Suprapubic skin (tissue), 4 donors: ENCODE data around the gene CMYA5.

Experiments used
- EP300 ChIP-seq: sonication (generic); formaldehyde crosslinking; IDR thresholded peaks from one replicate; pipeline ENCODE4 v1.6.1; 2017; ENCODE audit warnings: antibody characterized with exemption
- POLR2A ChIP-seq, 2 donors: fragments of 450-650 bp; IDR thresholded peaks; one replicate each; pipeline ENCODE4 v1.6.1; 2017; ENCODE audit warnings: antibody characterized with exemption in 2 of 2, mild to moderate bottlenecking in 2 of 2, moderate library complexity in 2 of 2
- POLR2AphosphoS5 ChIP-seq, 3 donors: sonication (generic); formaldehyde crosslinking; IDR thresholded peaks; one replicate each; pipeline ENCODE4 v1.6.1; 2017; ENCODE audit warnings: antibody characterized with exemption in 3 of 3
- TF ChIP-seq, protein P1 (sequence below), 2 donors: fragments of 200-600 bp in 1 of 2; fragments of 450-650 bp in 1 of 2; sonication (generic) in 1 of 2; IDR thresholded peaks; one replicate each; pipeline ENCODE4 v1.5.1; 2016 to 2019; ENCODE audit warnings: antibody characterized with exemption in 2 of 2, mild to moderate bottlenecking in 1 of 2, moderate library complexity in 1 of 2

DNA sequence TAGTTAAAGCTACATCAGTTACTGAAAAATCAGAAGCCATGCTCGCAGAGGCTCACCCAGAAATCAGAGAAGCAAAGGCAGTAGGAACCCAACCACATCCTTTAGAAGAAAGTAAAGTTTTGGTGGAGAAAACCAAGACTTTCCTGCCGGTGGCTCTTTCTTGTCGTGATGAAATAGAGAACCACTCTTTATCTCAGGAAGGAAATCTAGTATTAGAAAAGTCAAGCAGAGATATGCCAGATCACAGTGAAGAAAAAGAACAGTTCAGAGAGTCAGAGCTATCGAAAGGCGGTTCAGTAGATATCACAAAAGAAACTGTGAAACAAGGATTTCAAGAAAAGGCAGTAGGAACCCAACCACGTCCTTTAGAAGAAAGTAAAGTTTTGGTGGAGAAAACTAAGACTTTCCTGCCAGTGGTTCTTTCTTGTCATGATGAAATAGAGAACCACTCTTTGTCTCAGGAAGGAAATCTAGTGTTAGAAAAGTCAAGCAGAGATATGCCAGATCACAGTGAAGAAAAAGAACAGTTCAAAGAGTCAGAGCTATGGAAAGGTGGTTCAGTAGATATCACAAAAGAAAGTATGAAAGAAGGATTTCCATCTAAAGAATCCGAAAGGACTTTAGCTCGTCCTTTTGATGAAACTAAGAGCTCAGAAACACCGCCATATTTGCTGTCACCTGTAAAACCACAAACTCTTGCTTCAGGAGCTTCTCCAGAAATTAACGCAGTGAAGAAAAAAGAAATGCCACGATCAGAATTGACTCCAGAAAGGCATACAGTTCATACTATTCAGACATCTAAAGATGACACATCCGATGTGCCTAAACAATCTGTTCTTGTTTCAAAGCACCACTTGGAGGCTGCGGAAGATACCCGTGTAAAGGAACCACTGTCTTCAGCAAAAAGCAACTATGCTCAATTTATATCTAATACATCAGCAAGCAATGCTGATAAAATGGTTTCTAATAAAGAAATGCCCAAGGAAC is 47.2 kb downstream of the CMYA5 start:
- TF ChIP-seq, protein P1, sequence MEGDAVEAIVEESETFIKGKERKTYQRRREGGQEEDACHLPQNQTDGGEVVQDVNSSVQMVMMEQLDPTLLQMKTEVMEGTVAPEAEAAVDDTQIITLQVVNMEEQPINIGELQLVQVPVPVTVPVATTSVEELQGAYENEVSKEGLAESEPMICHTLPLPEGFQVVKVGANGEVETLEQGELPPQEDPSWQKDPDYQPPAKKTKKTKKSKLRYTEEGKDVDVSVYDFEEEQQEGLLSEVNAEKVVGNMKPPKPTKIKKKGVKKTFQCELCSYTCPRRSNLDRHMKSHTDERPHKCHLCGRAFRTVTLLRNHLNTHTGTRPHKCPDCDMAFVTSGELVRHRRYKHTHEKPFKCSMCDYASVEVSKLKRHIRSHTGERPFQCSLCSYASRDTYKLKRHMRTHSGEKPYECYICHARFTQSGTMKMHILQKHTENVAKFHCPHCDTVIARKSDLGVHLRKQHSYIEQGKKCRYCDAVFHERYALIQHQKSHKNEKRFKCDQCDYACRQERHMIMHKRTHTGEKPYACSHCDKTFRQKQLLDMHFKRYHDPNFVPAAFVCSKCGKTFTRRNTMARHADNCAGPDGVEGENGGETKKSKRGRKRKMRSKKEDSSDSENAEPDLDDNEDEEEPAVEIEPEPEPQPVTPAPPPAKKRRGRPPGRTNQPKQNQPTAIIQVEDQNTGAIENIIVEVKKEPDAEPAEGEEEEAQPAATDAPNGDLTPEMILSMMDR (IDR thresholded peaks at IDR 0.05), result no peak
- TF ChIP-seq POLR2A (IDR thresholded peaks at IDR 0.05), result no peak
- no peak for TF ChIP-seq POLR2AphosphoS5 (IDR thresholded peaks at IDR 0.05)
- no peak for TF ChIP-seq EP300
